IPS-20b (cell line): ENCODE measurements around the gene LUC7L3.

Source experiments
- H3K27ac ChIP-seq: one replicate; pipeline ENCODE4 v1.5.1; 2013; ENCODE audit warnings: low read length
- H3K27me3 ChIP-seq: 2 replicates; pipeline ENCODE4 v1.6.1; 2013; ENCODE audit warnings: mild to moderate bottlenecking, low read length, inconsistent platforms; ENCODE audit not compliant: insufficient read depth
- H3K36me3 ChIP-seq: 2 replicates; pipeline ENCODE4 v1.6.1; 2013; ENCODE audit warnings: low read depth, mild to moderate bottlenecking, inconsistent platforms, low read length, moderate library complexity; ENCODE audit not compliant: insufficient read depth
- H3K4me1 ChIP-seq: 2 replicates; pipeline ENCODE4 v1.6.1; 2013; ENCODE audit warnings: mild to moderate bottlenecking, control low read depth, inconsistent platforms, low read length, moderate library complexity; ENCODE audit not compliant: insufficient read depth
- H3K4me3 ChIP-seq: 2 replicates; pipeline ENCODE4 v1.5.1; 2013; ENCODE audit warnings: mild to moderate bottlenecking, low read length, inconsistent platforms
- H3K9ac ChIP-seq: 2 replicates; pipeline ENCODE4 v1.6.1; 2013; ENCODE audit warnings: low read depth, mild to moderate bottlenecking, inconsistent platforms, low read length, moderate library complexity
- H3K9me3 ChIP-seq: 2 replicates; pipeline ENCODE4 v1.6.1; 2013; ENCODE audit warnings: mild to moderate bottlenecking, low read depth, low read length, inconsistent platforms; ENCODE audit not compliant: insufficient read depth

The LUC7L3 gene

GRCh38 chr17:50681263-50682200 lies 37.9 kb upstream of the LUC7L3 start:
- no peak overlapping the region for H3K9ac ChIP-seq
- H3K9me3 ChIP-seq = no peaks in the 10 kb centered on the region
- H3K27me3 ChIP-seq = no peaks in the 10 kb centered on the region
- H3K36me3 ChIP-seq = no peaks in the 10 kb centered on the region
- H3K4me3 ChIP-seq = no peak overlapping the region
- H3K27ac ChIP-seq = no peak overlapping the region
- H3K4me1 ChIP-seq = no peaks in the 10 kb centered on the region

GRCh38 chr17:50682441-50682840 lies 37.0 kb upstream of the LUC7L3 start:
- no peaks in the 10 kb centered on the region for H3K4me1 ChIP-seq
- H3K27ac ChIP-seq = no peak overlapping the region
- H3K9ac ChIP-seq = no peak overlapping the region
- H3K9me3 ChIP-seq = no peaks in the 10 kb centered on the region
- no peaks in the 10 kb centered on the region for H3K27me3 ChIP-seq
- no peak overlapping the region for H3K4me3 ChIP-seq
- H3K36me3 ChIP-seq = no peaks in the 10 kb centered on the region

- no peaks in the 10 kb centered on the region for H3K4me1 ChIP-seq
- no peaks in the 10 kb centered on the region for H3K9me3 ChIP-seq
- H3K27ac ChIP-seq = no peak overlapping the region
These were observed 36.5 kb upstream of the LUC7L3 start for GRCh38 chr17:50682938-50683337.

GRCh38 chr17:50683434-50684287 lies 35.7 kb upstream of the LUC7L3 start:
- H3K27ac ChIP-seq = no peak overlapping the region
- no peaks in the 10 kb centered on the region for H3K4me1 ChIP-seq

More at GRCh38 chr17:50682938-50683337, 36.5 kb upstream of the LUC7L3 start:
- H3K9ac ChIP-seq = no peak overlapping the region
- H3K4me3 ChIP-seq = no peak overlapping the region
- H3K27me3 ChIP-seq = no peaks in the 10 kb centered on the region
- H3K36me3 ChIP-seq = no peaks in the 10 kb centered on the region

GRCh38 chr17:50684288-50684611 lies 35.2 kb upstream of the LUC7L3 start:
- Histone ChIP-seq H3K9me3 (no peaks in the 10 kb centered on the region), H3K36me3 (no peaks in the 10 kb centered on the region), H3K4me1 (no peaks in the 10 kb centered on the region), H3K9ac (no peak overlapping the region), H3K4me3 (no peak overlapping the region), H3K27me3 (no peaks in the 10 kb centered on the region), H3K27ac (no peak overlapping the region)

More at GRCh38 chr17:50683434-50684287, 35.7 kb upstream of the LUC7L3 start:
- H3K36me3 ChIP-seq = no peaks in the 10 kb centered on the region
- no peak overlapping the region for H3K9ac ChIP-seq
- H3K27me3 ChIP-seq = no peaks in the 10 kb centered on the region
- H3K9me3 ChIP-seq = no peaks in the 10 kb centered on the region
- no peak overlapping the region for H3K4me3 ChIP-seq

- H3K4me3 ChIP-seq = no peak overlapping the region
- H3K9ac ChIP-seq = no peak overlapping the region
- no peaks in the 10 kb centered on the region for H3K36me3 ChIP-seq
- H3K27ac ChIP-seq = no peak overlapping the region
- H3K9me3 ChIP-seq = no peaks in the 10 kb centered on the region
- peaks cover 5% of the 10 kb centered on the region; the same call in 1 of the 2 replicates for H3K4me1 ChIP-seq
- no peaks in the 10 kb centered on the region for H3K27me3 ChIP-seq
These were observed 34.6 kb upstream of the LUC7L3 start for GRCh38 chr17:50684612-50685333.

GRCh38 chr17:50685334-50685665 lies 34.1 kb upstream of the LUC7L3 start:
- no peak overlapping the region for H3K4me3 ChIP-seq
- no peak overlapping the region for H3K27ac ChIP-seq
- no peak overlapping the region for H3K9ac ChIP-seq

GRCh38 chr17:50685691-50686493 lies 33.5 kb upstream of the LUC7L3 start:
- no peak overlapping the region for H3K4me3 ChIP-seq

More at GRCh38 chr17:50685334-50685665, 34.1 kb upstream of the LUC7L3 start:
- H3K36me3 ChIP-seq = no peaks in the 10 kb centered on the region
- no peaks in the 10 kb centered on the region for H3K9me3 ChIP-seq
- peaks cover 10% of the 10 kb centered on the region; the same call in 1 of the 2 replicates for H3K4me1 ChIP-seq
- no peaks in the 10 kb centered on the region for H3K27me3 ChIP-seq

GRCh38 chr17:50686494-50687199 lies 32.8 kb upstream of the LUC7L3 start:
- H3K9me3 ChIP-seq = no peaks in the 10 kb centered on the region
- no peak overlapping the region for H3K27ac ChIP-seq
- peaks cover 17% of the 10 kb centered on the region; the same call in 1 of the 2 replicates for H3K4me1 ChIP-seq
- H3K9ac ChIP-seq = no peak overlapping the region
- H3K36me3 ChIP-seq = no peaks in the 10 kb centered on the region
- H3K27me3 ChIP-seq = no peaks in the 10 kb centered on the region
- H3K4me3 ChIP-seq = no peak overlapping the region

More at GRCh38 chr17:50685691-50686493, 33.5 kb upstream of the LUC7L3 start:
- Histone ChIP-seq H3K27ac (no peak overlapping the region), H3K4me1 (peaks cover 15% of the 10 kb centered on the region; the same call in 1 of the 2 replicates), H3K9ac (no peak overlapping the region), H3K36me3 (no peaks in the 10 kb centered on the region), H3K27me3 (no peaks in the 10 kb centered on the region), H3K9me3 (no peaks in the 10 kb centered on the region)

GRCh38 chr17:50687200-50688066 lies 32.0 kb upstream of the LUC7L3 start:
- Histone ChIP-seq H3K9me3 (no peaks in the 10 kb centered on the region), H3K4me1 (peaks cover 17% of the 10 kb centered on the region; the same call in 1 of the 2 replicates), H3K9ac (no peak overlapping the region), H3K4me3 (no peak overlapping the region), H3K27ac (no peak overlapping the region), H3K36me3 (peaks cover 5% of the 10 kb centered on the region), H3K27me3 (no peaks in the 10 kb centered on the region)
